Liver (tissue), 9 donors: Measurements from ENCODE around the gene MID2. TPM values are rescaled to one million over a fixed set of nuclear protein-coding genes. Genes with fewer than 3 reads are reported as not detected.
"Not testable (repeated sequence)": the region's sequence is repeated elsewhere in the genome, so short reads cannot be mapped to it uniquely, and the experiment has no call there.

Experiments used
- DNase-seq: peaks from one replicate; pipeline ENCODE4 v3.0.0-alpha.2; 2017; ENCODE audit warnings: low spot score
- H3K27ac ChIP-seq, 2 donors: one replicate each; pipeline ENCODE4 v1.7.0; 2013; ENCODE audit warnings: inconsistent platforms in 2 of 2, low read length in 2 of 2, control low read depth in 1 of 2, low read depth in 1 of 2, mild to moderate bottlenecking in 1 of 2
- H3K27me3 ChIP-seq, 4 donors: one replicate each; pipeline versions ENCODE4 v1.6.1 to v1.7.0; 2013; ENCODE audit warnings: low read length in 3 of 4, inconsistent platforms in 1 of 4, mild to moderate bottlenecking in 1 of 4, moderate library complexity in 1 of 4; ENCODE audit not compliant: control insufficient read depth in 4 of 4, insufficient read depth in 4 of 4
- H3K36me3 ChIP-seq, 4 donors: one replicate each; pipeline versions ENCODE4 v1.6.1 to v1.7.0; 2013; ENCODE audit warnings: low read length in 3 of 4, mild to moderate bottlenecking in 3 of 4, low read depth in 1 of 4, moderate library complexity in 1 of 4; ENCODE audit not compliant: control insufficient read depth in 4 of 4, insufficient read depth in 3 of 4
- H3K4me1 ChIP-seq, 4 donors: one replicate each; pipeline versions ENCODE4 v1.6.1 to v1.7.0; 2013; ENCODE audit warnings: low read length in 3 of 4, mild to moderate bottlenecking in 3 of 4, moderate library complexity in 1 of 4; ENCODE audit not compliant: control insufficient read depth in 4 of 4, insufficient read depth in 4 of 4
- H3K4me3 ChIP-seq, 3 donors: one replicate each; pipeline versions ENCODE4 v1.6.1 to v1.7.0; 2013; ENCODE audit warnings: low read length in 3 of 3, control low read depth in 1 of 3, low read depth in 1 of 3, mild to moderate bottlenecking in 1 of 3
- H3K9ac ChIP-seq, 2 donors: one replicate each; pipeline ENCODE4 v1.7.0; 2013; ENCODE audit warnings: low read length in 2 of 2, mild to moderate bottlenecking in 2 of 2, moderate library complexity in 2 of 2, control low read depth in 1 of 2, low read depth in 1 of 2
- H3K9me3 ChIP-seq, 4 donors: one replicate each; pipeline versions ENCODE4 v1.6.1 to v1.7.0; 2013; ENCODE audit warnings: low read length in 3 of 4; ENCODE audit not compliant: control insufficient read depth in 4 of 4
- EGR1 ChIP-seq, 2 donors: IDR thresholded peaks; 2 replicates each; pipeline ENCODE4 v1.6.1; 2016 to 2018; ENCODE audit warnings: antibody characterized with exemption in 2 of 2, low read depth in 2 of 2
- FOXA1 ChIP-seq: IDR thresholded peaks from 2 replicates; pipeline ENCODE4 v1.6.1; 2016; ENCODE audit warnings: antibody characterized with exemption
- FOXA2 ChIP-seq: IDR thresholded peaks from 2 replicates; pipeline ENCODE4 v1.6.1; 2016; ENCODE audit warnings: antibody characterized with exemption
- GABPA ChIP-seq, 2 donors: IDR thresholded peaks in 1 of 2; conservative IDR thresholded peaks in 1 of 2; 2 replicates each; pipeline ENCODE4 v1.6.1; 2016; ENCODE audit warnings: antibody characterized with exemption in 2 of 2, mild to moderate bottlenecking in 1 of 2, moderate library complexity in 1 of 2
- HNF4A ChIP-seq, 2 donors: conservative IDR thresholded peaks; 2 replicates each; pipeline ENCODE4 v1.6.1; 2016; ENCODE audit warnings: antibody characterized with exemption in 2 of 2, mild to moderate bottlenecking in 2 of 2
- HNF4G ChIP-seq: IDR thresholded peaks from 2 replicates; pipeline ENCODE4 v1.6.1; 2016; ENCODE audit warnings: antibody characterized with exemption
- JUND ChIP-seq, 2 donors: IDR thresholded peaks; 2 replicates each; pipeline ENCODE4 v1.6.1; 2016; ENCODE audit warnings: antibody characterized with exemption in 2 of 2
- NR2F2 ChIP-seq: IDR thresholded peaks from 2 replicates; pipeline ENCODE4 v1.6.1; 2016; ENCODE audit warnings: antibody characterized with exemption
- RAD21 ChIP-seq, 2 donors: IDR thresholded peaks; 2 replicates each; pipeline ENCODE4 v1.6.1; 2016; ENCODE audit warnings: antibody characterized with exemption in 2 of 2, mild to moderate bottlenecking in 2 of 2
- RXRA ChIP-seq, 2 donors: IDR thresholded peaks; 2 replicates each; pipeline ENCODE4 v1.6.1; 2017 to 2018; ENCODE audit warnings: antibody characterized with exemption in 2 of 2, mild to moderate bottlenecking in 1 of 2
- SP1 ChIP-seq: IDR thresholded peaks from 2 replicates; pipeline ENCODE4 v1.6.1; 2018; ENCODE audit warnings: antibody characterized with exemption, mild to moderate bottlenecking
- YY1 ChIP-seq: IDR thresholded peaks from 2 replicates; pipeline ENCODE4 v1.6.1; 2016; ENCODE audit warnings: antibody characterized with exemption, mild to moderate bottlenecking
- WGBS: extraction: QIAGEN DNeasy Blood & Tissue Kit; methylation state at CpG from one replicate; pipeline ENCODE4 v1.1.7; 2013; 5-methylcytosine and 5-hydroxymethylcytosine counted together
- polyA plus RNA-seq, 2 donors: library from polyadenylated mRNA; stranded (reverse) in 1 of 2; unstranded in 1 of 2; fragments of 200-250 nt in 1 of 2; fragments of >200 nt in 1 of 2; fragmentation: Nextera tagmentation in 1 of 2; extraction: Ambion mirVana in 1 of 2; gene quantifications; one replicate each; pipeline versions ENCODE4 v1.2.1 to v1.2.3, GENCODE V29; 2013 to 2015
- total RNA-seq, 2 donors: library from RNA; depleted of rRNA; stranded (reverse); fragments of >200 nt; gene quantifications; one replicate each; pipeline ENCODE4 v1.2.3, GENCODE V29; 2014
- TF ChIP-seq, protein P1 (sequence below): IDR thresholded peaks from 2 replicates; pipeline ENCODE4 v1.6.1; 2016; ENCODE audit warnings: antibody characterized with exemption
- TF ChIP-seq, protein P2 (sequence below): IDR thresholded peaks from 2 replicates; pipeline ENCODE4 v1.6.1; 2016; ENCODE audit warnings: antibody characterized with exemption, mild to moderate bottlenecking
- TF ChIP-seq, protein P3 (sequence below): IDR thresholded peaks from 2 replicates; pipeline ENCODE4 v1.6.1; 2016; ENCODE audit warnings: antibody characterized with exemption
- TF ChIP-seq, protein P4 (sequence below): IDR thresholded peaks from 2 replicates; pipeline ENCODE4 v1.6.1; 2016; ENCODE audit warnings: antibody characterized with exemption
- TF ChIP-seq, protein P5 (sequence below): fragments of 150-350 bp; IDR thresholded peaks from 2 replicates; pipeline ENCODE4 v1.5.1; 2017; ENCODE audit warnings: improper control_type of control experiment, low read depth, low read length; ENCODE audit not compliant: missing input control
- donor health status: healthy.
- donor health status: healthy.
- donor health status: healthy.
- donor health status: healthy.
- donor health status: healthy.

MID2 gene
- total and polyA plus RNA-seq, 4 donors = 2.2 to 12.2 (median 3.7) TPM

DNA sequence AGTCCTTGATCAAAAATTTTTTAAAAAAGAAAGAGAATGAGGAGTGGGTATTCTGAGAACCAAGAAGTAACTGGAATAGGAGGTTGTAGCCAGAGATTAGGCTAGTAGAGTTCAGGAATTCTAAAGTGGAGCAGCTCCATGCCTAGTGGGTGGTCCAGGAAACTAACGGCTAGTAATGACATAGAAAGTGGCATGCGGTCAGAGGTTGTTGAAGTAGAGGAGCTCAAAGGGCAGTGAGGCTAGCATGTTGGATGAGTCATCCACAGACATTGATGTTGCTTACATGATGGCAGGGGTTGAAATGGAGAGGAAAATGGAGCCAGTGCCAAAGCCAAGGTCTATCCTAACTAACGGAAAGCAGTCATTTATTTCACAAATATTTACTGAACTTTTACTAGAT is 114.4 kb downstream of the MID2 start:
- TF ChIP-seq, protein P1, sequence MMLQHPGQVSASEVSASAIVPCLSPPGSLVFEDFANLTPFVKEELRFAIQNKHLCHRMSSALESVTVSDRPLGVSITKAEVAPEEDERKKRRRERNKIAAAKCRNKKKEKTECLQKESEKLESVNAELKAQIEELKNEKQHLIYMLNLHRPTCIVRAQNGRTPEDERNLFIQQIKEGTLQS = no peak
- no peak for TF ChIP-seq JUND (IDR thresholded peaks at IDR 0.05)
- TF ChIP-seq RXRA (IDR thresholded peaks at IDR 0.05) = no peak
- no peak for TF ChIP-seq SP1
- TF ChIP-seq RAD21 (IDR thresholded peaks at IDR 0.05) = no peak
- TF ChIP-seq, protein P2, sequence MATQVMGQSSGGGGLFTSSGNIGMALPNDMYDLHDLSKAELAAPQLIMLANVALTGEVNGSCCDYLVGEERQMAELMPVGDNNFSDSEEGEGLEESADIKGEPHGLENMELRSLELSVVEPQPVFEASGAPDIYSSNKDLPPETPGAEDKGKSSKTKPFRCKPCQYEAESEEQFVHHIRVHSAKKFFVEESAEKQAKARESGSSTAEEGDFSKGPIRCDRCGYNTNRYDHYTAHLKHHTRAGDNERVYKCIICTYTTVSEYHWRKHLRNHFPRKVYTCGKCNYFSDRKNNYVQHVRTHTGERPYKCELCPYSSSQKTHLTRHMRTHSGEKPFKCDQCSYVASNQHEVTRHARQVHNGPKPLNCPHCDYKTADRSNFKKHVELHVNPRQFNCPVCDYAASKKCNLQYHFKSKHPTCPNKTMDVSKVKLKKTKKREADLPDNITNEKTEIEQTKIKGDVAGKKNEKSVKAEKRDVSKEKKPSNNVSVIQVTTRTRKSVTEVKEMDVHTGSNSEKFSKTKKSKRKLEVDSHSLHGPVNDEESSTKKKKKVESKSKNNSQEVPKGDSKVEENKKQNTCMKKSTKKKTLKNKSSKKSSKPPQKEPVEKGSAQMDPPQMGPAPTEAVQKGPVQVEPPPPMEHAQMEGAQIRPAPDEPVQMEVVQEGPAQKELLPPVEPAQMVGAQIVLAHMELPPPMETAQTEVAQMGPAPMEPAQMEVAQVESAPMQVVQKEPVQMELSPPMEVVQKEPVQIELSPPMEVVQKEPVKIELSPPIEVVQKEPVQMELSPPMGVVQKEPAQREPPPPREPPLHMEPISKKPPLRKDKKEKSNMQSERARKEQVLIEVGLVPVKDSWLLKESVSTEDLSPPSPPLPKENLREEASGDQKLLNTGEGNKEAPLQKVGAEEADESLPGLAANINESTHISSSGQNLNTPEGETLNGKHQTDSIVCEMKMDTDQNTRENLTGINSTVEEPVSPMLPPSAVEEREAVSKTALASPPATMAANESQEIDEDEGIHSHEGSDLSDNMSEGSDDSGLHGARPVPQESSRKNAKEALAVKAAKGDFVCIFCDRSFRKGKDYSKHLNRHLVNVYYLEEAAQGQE = no peak
- Histone ChIP-seq H3K27ac (no peak overlapping the region), H3K4me3 (no peak overlapping the region), H3K9ac (no peak overlapping the region), H3K27me3 (peaks cover 0 to 2% (median under 1%) of the 10 kb centered on the region in 4 donors), H3K4me1 (no peaks in the 10 kb centered on the region), H3K9me3 (peaks cover 0 to 2% (median 0%) of the 10 kb centered on the region in 4 donors), H3K36me3 (no peaks in the 10 kb centered on the region)
- WGBS = 58% methylated on average over 3 of the region's 3 CpGs
- no peak for DNase-seq

DNA sequence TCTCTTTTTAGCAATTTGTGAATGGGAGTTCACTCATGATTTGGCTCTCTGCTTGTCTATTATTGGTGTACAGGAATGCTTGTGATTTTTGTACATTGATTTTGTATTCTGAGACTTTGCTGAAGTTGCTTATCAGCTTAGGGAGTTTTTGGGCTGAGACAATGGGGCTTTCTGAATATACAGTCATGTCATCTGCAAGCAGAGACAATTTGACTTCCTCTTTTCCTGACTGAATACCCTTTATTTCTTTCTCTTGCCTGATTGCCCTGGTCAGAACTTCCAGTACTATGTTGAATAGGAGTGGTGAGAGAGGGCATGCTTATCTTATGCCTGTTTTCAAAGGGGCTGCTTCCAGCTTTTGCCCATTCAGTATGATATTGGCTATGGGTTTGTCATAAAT is 129.7 kb downstream of the MID2 start:
- not testable (repeated sequence) for DNase-seq, H3K9me3 ChIP-seq, H3K27me3 ChIP-seq

DNA sequence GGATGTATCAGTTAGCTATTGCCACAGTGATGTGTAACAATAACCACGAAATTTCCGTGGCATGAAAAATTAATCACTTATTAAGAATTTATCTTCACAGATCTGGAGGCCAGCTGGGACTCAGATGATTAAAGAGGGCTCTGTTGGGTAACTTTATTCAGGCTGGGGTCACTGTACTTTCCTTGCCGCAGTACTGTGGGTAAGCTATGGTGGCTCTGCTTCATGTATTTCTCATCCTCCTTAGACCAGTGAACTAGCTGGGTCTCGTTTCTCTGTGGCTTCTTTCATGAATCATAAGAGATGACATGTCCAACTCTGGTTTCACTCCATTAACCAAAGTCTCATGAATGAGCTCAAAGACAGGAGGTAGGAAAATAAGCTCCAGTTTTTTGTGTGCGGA is 143.0 kb downstream of the MID2 start:
- H3K36me3 ChIP-seq = no peaks in the 10 kb centered on the region
- DNase-seq = no peak
- no peak overlapping the region for H3K9ac ChIP-seq
- H3K27ac ChIP-seq = no peak overlapping the region
- H3K27me3 ChIP-seq = no peaks in the 10 kb centered on the region
- no peaks in the 10 kb centered on the region for H3K4me1 ChIP-seq
- H3K4me3 ChIP-seq = no peak overlapping the region
- WGBS = 85% methylated on average over 5 of the region's 5 CpGs
- no peaks in the 10 kb centered on the region for H3K9me3 ChIP-seq
- TF ChIP-seq HNF4G (no peak), FOXA1 (no peak), RAD21 (IDR thresholded peaks at IDR 0.05) (no peak), NR2F2 (no peak), FOXA2 (no peak), HNF4A (conservative IDR thresholded peaks at IDR 0.05) (no peak), RXRA (IDR thresholded peaks at IDR 0.05) (no peak), GABPA (IDR thresholded peaks at IDR 0.05 in 1 of 2, conservative IDR thresholded peaks at IDR 0.05 in 1 of 2) (no peak), JUND (IDR thresholded peaks at IDR 0.05) (no peak), EGR1 (IDR thresholded peaks at IDR 0.05; ENCODE audit: low read depth in 2 of 2) (no peak), SP1 (no peak), YY1 (no peak)
- TF ChIP-seq, protein P3, sequence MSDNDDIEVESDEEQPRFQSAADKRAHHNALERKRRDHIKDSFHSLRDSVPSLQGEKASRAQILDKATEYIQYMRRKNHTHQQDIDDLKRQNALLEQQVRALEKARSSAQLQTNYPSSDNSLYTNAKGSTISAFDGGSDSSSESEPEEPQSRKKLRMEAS = no peak
- TF ChIP-seq, protein P4, sequence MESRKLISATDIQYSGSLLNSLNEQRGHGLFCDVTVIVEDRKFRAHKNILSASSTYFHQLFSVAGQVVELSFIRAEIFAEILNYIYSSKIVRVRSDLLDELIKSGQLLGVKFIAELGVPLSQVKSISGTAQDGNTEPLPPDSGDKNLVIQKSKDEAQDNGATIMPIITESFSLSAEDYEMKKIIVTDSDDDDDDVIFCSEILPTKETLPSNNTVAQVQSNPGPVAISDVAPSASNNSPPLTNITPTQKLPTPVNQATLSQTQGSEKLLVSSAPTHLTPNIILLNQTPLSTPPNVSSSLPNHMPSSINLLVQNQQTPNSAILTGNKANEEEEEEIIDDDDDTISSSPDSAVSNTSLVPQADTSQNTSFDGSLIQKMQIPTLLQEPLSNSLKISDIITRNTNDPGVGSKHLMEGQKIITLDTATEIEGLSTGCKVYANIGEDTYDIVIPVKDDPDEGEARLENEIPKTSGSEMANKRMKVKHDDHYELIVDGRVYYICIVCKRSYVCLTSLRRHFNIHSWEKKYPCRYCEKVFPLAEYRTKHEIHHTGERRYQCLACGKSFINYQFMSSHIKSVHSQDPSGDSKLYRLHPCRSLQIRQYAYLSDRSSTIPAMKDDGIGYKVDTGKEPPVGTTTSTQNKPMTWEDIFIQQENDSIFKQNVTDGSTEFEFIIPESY = no peak
- TF ChIP-seq, protein P2 = no peak
- TF ChIP-seq, protein P5, sequence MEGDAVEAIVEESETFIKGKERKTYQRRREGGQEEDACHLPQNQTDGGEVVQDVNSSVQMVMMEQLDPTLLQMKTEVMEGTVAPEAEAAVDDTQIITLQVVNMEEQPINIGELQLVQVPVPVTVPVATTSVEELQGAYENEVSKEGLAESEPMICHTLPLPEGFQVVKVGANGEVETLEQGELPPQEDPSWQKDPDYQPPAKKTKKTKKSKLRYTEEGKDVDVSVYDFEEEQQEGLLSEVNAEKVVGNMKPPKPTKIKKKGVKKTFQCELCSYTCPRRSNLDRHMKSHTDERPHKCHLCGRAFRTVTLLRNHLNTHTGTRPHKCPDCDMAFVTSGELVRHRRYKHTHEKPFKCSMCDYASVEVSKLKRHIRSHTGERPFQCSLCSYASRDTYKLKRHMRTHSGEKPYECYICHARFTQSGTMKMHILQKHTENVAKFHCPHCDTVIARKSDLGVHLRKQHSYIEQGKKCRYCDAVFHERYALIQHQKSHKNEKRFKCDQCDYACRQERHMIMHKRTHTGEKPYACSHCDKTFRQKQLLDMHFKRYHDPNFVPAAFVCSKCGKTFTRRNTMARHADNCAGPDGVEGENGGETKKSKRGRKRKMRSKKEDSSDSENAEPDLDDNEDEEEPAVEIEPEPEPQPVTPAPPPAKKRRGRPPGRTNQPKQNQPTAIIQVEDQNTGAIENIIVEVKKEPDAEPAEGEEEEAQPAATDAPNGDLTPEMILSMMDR = no peak
- TF ChIP-seq, protein P1 = no peak

More for the DNA sequence above, 129.7 kb downstream of the MID2 start:
- not testable (repeated sequence) for H3K4me1 ChIP-seq, H3K27ac ChIP-seq, H3K36me3 ChIP-seq, H3K9ac ChIP-seq, H3K4me3 ChIP-seq
